ENCODE data around the gene PRDM16. TPM values are rescaled to one million over a fixed set of nuclear protein-coding genes. Genes with fewer than 3 reads are reported as not detected.

The PRDM16 gene
- total RNA-seq, 1 experiment from 2014 or later, result not detected

- DNase-seq (ENCODE audit: low read depth), result no peak
Measured at GRCh38 chr1:3297756-3298155, 228.8 kb downstream of the PRDM16 start.

- DNase-seq (ENCODE audit: low read depth), result no peak
Measured at GRCh38 chr1:3298197-3298596, 229.2 kb downstream of the PRDM16 start.

- DNase-seq (ENCODE audit: low read depth), result no peak
Measured at GRCh38 chr1:3304246-3304645, 235.2 kb downstream of the PRDM16 start.

GRCh38 chr1:3304692-3305091 is 235.7 kb downstream of the PRDM16 start:
- no peak for DNase-seq (ENCODE audit: low read depth)

- no peak for DNase-seq (ENCODE audit: low read depth)
Measured at GRCh38 chr1:3305156-3305555, 236.2 kb downstream of the PRDM16 start.

DNA sequence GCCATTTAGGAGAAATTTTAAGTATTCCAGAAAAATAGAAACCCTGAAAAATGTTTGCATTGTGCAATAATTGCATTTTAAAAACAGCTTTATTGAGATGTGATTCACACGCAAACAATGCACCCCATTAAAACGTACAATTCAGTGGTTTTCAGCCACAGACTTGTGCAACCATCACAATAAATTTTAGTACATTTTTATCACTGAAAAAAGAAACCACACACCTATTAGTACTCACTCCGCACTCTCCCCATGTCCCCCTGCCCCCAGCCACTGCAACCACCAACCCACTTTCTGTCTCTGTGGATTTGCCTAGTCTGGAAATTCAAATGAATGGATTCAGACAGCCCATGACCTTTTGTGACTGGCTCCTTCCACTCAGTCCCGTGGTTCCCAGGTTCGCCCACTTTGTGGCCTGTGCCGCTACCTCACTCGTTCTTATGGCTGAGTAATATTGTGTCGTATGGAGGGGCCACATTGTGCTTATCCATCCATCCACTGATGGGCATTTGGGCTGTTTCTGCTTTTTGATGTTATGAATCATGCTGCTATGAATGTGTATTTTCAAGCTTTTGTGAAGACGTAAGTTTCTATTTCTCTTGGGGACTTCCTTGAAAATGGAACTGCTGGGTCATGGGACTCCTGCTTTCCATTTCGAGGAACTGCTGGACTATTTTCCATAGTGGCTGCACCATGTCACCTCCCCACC is 237.7 kb downstream of the PRDM16 start:
- DNase-seq (ENCODE audit: low read depth), result peak; percentile 81

- DNase-seq (ENCODE audit: low read depth), result no peak
Measured at GRCh38 chr1:3307359-3307758, 238.4 kb downstream of the PRDM16 start.

DNA sequence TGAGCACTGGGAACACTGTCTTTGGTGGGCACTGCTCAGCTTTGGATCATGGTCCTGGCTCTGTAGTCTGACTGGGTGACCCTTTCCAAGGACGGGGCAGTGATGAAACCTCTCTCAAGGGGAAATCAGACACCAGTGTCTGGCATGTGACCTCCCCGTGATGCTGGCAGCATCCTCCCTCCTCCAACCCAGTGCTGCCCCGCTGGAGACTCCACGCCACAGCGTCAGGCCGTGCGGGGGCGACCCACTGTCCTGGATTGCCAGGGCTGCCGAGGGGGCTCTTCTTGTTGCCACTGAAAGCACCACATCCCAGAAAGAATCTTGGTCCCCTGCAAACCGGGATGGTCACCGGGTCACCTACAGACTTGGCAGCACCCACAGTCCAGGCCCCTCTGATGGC is 239.1 kb downstream of the PRDM16 start:
- no peak for DNase-seq (ENCODE audit: low read depth)

GRCh38 chr1:3310718-3311400 is 241.9 kb downstream of the PRDM16 start:
- no peak for DNase-seq (ENCODE audit: low read depth)

DNA sequence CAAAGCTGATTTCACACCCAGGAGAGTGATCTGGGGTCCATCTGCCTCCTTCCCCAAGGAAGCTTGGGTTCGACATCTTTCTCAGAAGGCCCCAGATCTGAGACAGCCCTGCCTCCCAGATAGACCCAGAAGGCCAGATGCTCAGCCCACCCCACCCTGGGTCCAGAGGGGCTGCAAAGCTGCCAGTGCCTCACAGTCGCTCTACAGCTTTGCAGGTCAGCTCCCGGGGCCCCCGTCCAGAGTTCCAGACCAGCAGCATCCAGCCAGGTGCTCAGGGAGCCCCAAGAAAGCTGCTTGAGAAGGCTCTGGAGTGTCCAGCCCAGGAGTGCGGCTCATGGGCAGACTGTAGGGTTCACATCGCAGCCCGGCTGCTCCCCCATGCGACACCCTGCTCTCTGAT is 242.7 kb downstream of the PRDM16 start:
- no peak for DNase-seq (ENCODE audit: low read depth)

DNA sequence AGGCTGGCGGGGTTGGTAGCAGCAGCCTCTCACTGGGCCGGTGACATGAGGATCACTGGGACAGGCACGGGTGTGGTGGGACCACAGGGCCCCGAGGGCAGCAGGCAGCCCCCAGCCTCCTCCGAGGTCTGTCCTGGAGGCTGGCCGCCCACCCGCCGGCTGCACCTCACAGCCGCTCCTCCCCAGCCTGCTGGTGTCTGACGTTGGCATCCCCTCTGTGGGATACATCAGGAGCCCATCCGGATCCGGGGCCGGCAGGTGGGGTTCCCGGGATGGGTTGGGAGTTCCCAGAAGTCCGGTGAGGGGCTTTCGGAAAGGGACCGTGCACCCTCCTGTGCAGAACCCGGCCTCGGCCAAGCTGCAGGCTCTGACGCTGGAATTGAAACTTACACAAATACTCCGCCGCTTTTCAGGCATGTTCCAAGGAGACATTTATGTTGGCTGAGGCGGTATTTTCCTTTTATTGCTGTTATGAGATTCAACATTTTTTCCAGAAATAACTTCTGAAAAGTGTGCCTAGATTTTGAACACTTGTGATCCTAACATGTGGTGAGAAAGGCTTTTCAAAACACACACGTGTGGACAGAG is 243.4 kb downstream of the PRDM16 start:
- no peak for DNase-seq (ENCODE audit: low read depth)

DNA sequence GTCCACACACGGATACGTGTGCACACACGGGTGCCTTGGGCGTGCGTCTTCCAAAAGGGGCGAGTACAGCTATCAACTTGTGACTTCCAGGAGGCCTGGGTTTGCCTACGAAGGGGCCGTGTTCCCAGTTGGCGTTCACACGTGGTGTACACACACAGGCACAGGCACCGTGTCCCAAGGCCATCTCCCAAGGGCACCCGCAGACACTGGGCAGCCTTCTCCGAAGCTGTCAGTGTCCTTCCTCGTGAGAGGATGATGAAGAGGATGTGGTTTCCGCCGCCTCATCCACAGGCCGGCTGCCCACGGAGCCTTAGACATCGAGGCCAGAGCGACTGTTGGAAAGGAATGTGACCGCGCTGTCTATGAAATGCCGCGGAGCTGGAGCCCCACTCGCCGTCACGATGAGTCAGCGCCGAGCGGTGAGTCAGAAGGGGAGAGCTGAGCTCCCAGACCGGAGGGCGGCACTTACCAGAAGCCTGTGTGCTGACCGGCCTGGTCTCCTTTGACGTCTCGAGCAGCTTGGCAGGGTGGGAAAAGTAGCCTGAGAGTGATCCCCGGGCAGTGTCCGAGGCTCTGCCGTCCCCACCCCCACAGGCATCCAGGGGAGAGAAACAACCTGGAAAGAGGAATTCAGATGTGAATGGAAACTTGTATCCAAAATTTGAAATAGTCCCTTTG is 244.0 kb downstream of the PRDM16 start:
- DNase-seq (ENCODE audit: low read depth), result peak; percentile 100

DNA sequence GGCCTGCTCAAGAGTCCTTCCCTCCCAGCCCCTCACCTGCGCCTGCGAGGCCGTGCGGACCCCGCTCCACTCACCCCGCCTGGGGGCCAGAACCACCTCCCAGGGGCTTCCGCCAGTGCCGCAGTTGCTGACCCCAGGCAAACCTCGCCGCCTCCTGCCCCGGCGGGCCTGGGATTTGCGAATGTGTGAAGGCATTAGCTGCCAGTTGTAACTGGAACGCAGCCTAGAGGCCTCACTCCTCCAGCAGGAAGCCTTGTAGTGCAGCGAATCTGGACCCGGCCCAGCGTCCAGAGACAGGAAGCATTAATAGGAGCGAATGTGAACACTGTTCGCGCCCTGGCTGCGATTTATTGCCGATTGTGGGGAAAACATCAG is 244.6 kb downstream of the PRDM16 start:
- peak; percentile 92 for DNase-seq (ENCODE audit: low read depth)

GRCh38 chr1:3314491-3315381 is 245.7 kb downstream of the PRDM16 start:
- no peak for DNase-seq (ENCODE audit: low read depth)

GRCh38 chr1:3315399-3316339 is 246.7 kb downstream of the PRDM16 start:
- DNase-seq (ENCODE audit: low read depth), result no peak

- no peak for DNase-seq (ENCODE audit: low read depth)
Measured at GRCh38 chr1:3316340-3316943, 247.4 kb downstream of the PRDM16 start.

GRCh38 chr1:3317456-3317855 is 248.5 kb downstream of the PRDM16 start:
- DNase-seq (ENCODE audit: low read depth), result no peak

GRCh38 chr1:3318329-3318728 is 249.3 kb downstream of the PRDM16 start:
- no peak for DNase-seq (ENCODE audit: low read depth)

DNA sequence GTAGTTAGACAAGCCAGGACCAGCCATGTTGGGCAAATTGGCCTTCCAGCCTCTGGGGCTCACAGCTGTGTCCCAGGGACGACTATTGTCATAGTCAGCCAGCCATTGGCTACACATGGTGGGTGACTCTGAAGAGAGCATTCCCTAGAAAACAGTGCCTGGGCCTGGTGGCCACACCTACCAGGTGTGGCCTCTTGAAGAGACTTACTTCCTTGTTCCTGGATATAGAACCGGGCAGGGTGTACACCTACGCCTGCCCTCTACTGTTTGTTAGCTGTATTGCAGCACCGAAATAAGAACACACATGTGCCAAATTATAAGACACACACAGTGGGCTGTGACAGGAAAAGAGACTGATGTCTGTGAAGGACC is 250.9 kb downstream of the PRDM16 start:
- peak; percentile 70 for DNase-seq (ENCODE audit: low read depth)
